HepG2 (cell line): ENCODE measurements around the gene PIEZO2. TPM values are rescaled to one million over a fixed set of nuclear protein-coding genes. Genes with fewer than 3 reads are reported as not detected.

ENCODE experiments used
- DMAP1 ChIP-seq: IDR thresholded peaks from 2 replicates; pipeline ENCODE4 v1.6.1; 2016
- NFE2 ChIP-seq: sonication (generic); formaldehyde crosslinking; IDR thresholded peaks from 2 replicates; pipeline ENCODE4 v1.4.0; 2020; ENCODE audit warnings: missing genetic modification reagents
- polyA plus RNA-seq, 8 experiments: library from polyadenylated mRNA; depleted of rRNA in 3 of 8; stranded (reverse) in 7 of 8; unstranded in 1 of 8; fragments of >200 nt; fragmentation: Illumina TruSeq in 4 of 8; extraction: Trizol in 4 of 8; gene quantifications; 2 replicates each; pipeline versions ENCODE4 v1.2.1 to v1.2.3, GENCODE V29; 2011 to 2016; ENCODE audit warnings: low read depth in 4 of 8, missing spikeins in 1 of 8, mixed read lengths in 1 of 8; ENCODE audit not compliant: insufficient read depth in 1 of 8
- total RNA-seq, 5 experiments: library from RNA; depleted of rRNA; stranded (reverse); fragments of >200 nt; fragmentation: Illumina TruSeq; extraction: Trizol; gene quantifications; 2 replicates each; pipeline ENCODE4 v1.2.3, GENCODE V29; 2016; ENCODE audit warnings: low read depth in 1 of 5
- TF ChIP-seq, protein P1 (sequence below): sonication (generic); formaldehyde crosslinking; IDR thresholded peaks from 2 replicates; pipeline ENCODE4 v1.4.0; 2020; ENCODE audit warnings: mild to moderate bottlenecking, missing genetic modification reagents
- TF ChIP-seq, protein P2 (sequence below): sonication (generic); formaldehyde crosslinking; IDR thresholded peaks from 2 replicates; pipeline ENCODE4 v1.8.0; 2022; ENCODE audit warnings: missing genetic modification reagents, mild to moderate bottlenecking, moderate library complexity, borderline replicate concordance
- TF ChIP-seq, protein P3 (sequence below): sonication (generic); formaldehyde crosslinking; IDR thresholded peaks from 2 replicates; pipeline ENCODE4 v1.5.1; 2020; ENCODE audit warnings: mild to moderate bottlenecking, missing genetic modification reagents, borderline replicate concordance
- TF ChIP-seq, protein P4 (sequence below): sonication (generic); formaldehyde crosslinking; IDR thresholded peaks from 2 replicates; pipeline ENCODE4 v1.4.0; 2020; ENCODE audit warnings: missing genetic modification reagents, borderline replicate concordance

Gene PIEZO2
- total and polyA plus RNA-seq, 2 of the 13 experiments (the other 11 are each of a cell fraction or from before 2014, with no cell fraction given): 15.2 to 27.2 TPM

DNA sequence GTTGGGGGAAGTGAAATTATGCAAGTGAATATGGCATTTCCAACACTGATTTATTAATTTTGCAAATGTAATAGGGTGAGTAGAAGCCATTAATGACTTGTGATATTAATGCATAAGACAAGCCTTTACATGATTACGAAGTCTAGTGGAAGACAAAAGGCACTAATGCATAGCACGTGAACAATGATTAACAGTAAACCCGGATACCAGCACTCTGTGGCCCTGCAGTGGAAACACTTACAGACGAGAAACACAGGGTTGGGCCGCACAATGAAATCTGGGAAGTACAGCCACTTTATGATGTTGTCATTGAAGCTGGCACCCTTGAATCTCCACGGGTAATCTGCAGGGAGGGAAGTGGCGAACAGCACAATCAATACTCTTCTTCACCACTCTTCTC is 390.1 kb downstream of the PIEZO2 start (continued):
- TF ChIP-seq, protein P1, sequence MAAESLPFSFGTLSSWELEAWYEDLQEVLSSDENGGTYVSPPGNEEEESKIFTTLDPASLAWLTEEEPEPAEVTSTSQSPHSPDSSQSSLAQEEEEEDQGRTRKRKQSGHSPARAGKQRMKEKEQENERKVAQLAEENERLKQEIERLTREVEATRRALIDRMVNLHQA (CRISPR knock-in tag): no peak
- TF ChIP-seq, protein P2, sequence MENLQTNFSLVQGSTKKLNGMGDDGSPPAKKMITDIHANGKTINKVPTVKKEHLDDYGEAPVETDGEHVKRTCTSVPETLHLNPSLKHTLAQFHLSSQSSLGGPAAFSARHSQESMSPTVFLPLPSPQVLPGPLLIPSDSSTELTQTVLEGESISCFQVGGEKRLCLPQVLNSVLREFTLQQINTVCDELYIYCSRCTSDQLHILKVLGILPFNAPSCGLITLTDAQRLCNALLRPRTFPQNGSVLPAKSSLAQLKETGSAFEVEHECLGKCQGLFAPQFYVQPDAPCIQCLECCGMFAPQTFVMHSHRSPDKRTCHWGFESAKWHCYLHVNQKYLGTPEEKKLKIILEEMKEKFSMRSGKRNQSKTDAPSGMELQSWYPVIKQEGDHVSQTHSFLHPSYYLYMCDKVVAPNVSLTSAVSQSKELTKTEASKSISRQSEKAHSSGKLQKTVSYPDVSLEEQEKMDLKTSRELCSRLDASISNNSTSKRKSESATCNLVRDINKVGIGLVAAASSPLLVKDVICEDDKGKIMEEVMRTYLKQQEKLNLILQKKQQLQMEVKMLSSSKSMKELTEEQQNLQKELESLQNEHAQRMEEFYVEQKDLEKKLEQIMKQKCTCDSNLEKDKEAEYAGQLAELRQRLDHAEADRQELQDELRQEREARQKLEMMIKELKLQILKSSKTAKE (CRISPR knock-in tag): no peak
- TF ChIP-seq, protein P3, sequence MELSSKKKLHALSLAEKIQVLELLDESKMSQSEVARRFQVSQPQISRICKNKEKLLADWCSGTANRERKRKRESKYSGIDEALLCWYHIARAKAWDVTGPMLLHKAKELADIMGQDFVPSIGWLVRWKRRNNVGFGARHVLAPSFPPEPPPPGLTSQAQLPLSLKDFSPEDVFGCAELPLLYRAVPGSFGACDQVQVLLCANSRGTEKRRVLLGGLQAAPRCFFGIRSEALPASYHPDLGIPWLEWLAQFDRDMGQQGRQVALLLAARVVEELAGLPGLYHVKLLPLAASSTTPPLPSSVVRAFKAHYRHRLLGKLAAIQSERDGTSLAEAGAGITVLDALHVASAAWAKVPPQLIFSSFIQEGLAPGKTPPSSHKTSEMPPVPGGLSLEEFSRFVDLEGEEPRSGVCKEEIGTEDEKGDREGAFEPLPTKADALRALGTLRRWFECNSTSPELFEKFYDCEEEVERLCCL (CRISPR knock-in tag): no peak
- TF ChIP-seq NFE2 (CRISPR knock-in tag): no peak
- TF ChIP-seq, protein P4, sequence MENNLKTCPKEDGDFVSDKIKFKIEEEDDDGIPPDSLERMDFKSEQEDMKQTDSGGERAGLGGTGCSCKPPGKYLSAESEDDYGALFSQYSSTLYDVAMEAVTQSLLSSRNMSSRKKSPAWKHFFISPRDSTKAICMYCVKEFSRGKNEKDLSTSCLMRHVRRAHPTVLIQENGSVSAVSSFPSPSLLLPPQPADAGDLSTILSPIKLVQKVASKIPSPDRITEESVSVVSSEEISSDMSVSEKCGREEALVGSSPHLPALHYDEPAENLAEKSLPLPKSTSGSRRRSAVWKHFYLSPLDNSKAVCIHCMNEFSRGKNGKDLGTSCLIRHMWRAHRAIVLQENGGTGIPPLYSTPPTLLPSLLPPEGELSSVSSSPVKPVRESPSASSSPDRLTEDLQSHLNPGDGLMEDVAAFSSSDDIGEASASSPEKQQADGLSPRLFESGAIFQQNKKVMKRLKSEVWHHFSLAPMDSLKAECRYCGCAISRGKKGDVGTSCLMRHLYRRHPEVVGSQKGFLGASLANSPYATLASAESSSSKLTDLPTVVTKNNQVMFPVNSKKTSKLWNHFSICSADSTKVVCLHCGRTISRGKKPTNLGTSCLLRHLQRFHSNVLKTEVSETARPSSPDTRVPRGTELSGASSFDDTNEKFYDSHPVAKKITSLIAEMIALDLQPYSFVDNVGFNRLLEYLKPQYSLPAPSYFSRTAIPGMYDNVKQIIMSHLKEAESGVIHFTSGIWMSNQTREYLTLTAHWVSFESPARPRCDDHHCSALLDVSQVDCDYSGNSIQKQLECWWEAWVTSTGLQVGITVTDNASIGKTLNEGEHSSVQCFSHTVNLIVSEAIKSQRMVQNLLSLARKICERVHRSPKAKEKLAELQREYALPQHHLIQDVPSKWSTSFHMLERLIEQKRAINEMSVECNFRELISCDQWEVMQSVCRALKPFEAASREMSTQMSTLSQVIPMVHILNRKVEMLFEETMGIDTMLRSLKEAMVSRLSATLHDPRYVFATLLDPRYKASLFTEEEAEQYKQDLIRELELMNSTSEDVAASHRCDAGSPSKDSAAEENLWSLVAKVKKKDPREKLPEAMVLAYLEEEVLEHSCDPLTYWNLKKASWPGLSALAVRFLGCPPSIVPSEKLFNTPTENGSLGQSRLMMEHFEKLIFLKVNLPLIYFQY (CRISPR knock-in tag): no peak
- no peak for TF ChIP-seq DMAP1 (CRISPR knock-in tag)
